Smooth muscle cell (in vitro differentiated cells): Measurements from ENCODE around the gene ANO3. TPM values are rescaled to one million over a fixed set of nuclear protein-coding genes. Genes with fewer than 3 reads are reported as not detected.

ENCODE experiments used
- DNase-seq: peaks from one replicate; lab custom pipeline; 2025; ENCODE audit not compliant: unreplicated experiment; lab: John Stamatoyannopoulos, UW
- H2AFZ ChIP-seq: fragments of 200-600 bp; sonication (generic); 2 replicates; pipeline ENCODE4 v1.6.0; 2016; ENCODE audit warnings: antibody characterized with exemption, low read depth, mild to moderate bottlenecking
- H3F3A ChIP-seq: fragments of 200-600 bp; sonication (generic); 2 replicates; pipeline ENCODE4 v1.6.0; 2017; ENCODE audit warnings: antibody characterized with exemption, low read depth
- H3K27ac ChIP-seq: fragments of 200-600 bp; sonication (generic); 2 replicates; pipeline ENCODE4 v1.5.1; 2016; ENCODE audit warnings: low read depth, mild to moderate bottlenecking
- H3K27me3 ChIP-seq: fragments of 200-600 bp; sonication (generic); 2 replicates; pipeline ENCODE4 v1.6.1; 2016; ENCODE audit warnings: low read depth, mild to moderate bottlenecking
- H3K36me3 ChIP-seq: fragments of 200-600 bp; sonication (generic); 2 replicates; pipeline ENCODE4 v1.5.1; 2016; ENCODE audit warnings: low read depth
- H3K4me1 ChIP-seq: fragments of 200-600 bp; sonication (generic); 2 replicates; pipeline ENCODE4 v1.5.1; 2016; ENCODE audit warnings: low read depth
- H3K4me2 ChIP-seq: fragments of 200-600 bp; sonication (generic); 2 replicates; pipeline ENCODE4 v1.6.0; 2016; ENCODE audit warnings: mild to moderate bottlenecking
- H3K4me3 ChIP-seq: fragments of 200-600 bp; sonication (generic); 2 replicates; pipeline ENCODE4 v1.5.1; 2016; ENCODE audit warnings: mild to moderate bottlenecking
- H3K79me2 ChIP-seq: fragments of 200-600 bp; sonication (generic); 2 replicates; pipeline ENCODE4 v1.6.0; 2016; ENCODE audit warnings: low read depth, mild to moderate bottlenecking
- H3K9ac ChIP-seq: fragments of 200-600 bp; sonication (generic); 2 replicates; pipeline ENCODE4 v1.6.0; 2016; ENCODE audit warnings: low read depth
- H3K9me3 ChIP-seq: fragments of 200-600 bp; sonication (generic); replicated peaks from 2 replicates; pipeline ENCODE4 v1.5.1; 2016; ENCODE audit warnings: low read depth
- H4K20me1 ChIP-seq: fragments of 200-600 bp; sonication (generic); 2 replicates; pipeline ENCODE4 v1.6.0; 2016; ENCODE audit warnings: low read depth
- WGBS: methylation state at CpG from one replicate; pipeline ENCODE4 v1.1.7; 2016; ENCODE audit warnings: low lambda C conversion rate; 5-methylcytosine and 5-hydroxymethylcytosine counted together
- polyA plus RNA-seq: library from polyadenylated mRNA; unstranded; fragments of >200 nt; fragmentation: Nextera tagmentation; extraction: Ambion mirVana; gene quantifications from 2 replicates; pipeline ENCODE4 v1.2.1, GENCODE V29; 2016
- total RNA-seq: library from RNA; depleted of rRNA; stranded (reverse); fragments of >200 nt; gene quantifications from 2 replicates; pipeline ENCODE4 v1.2.3, GENCODE V29; 2014
- TF ChIP-seq, protein P1 (sequence below): fragments of 200-600 bp; sonication (generic); IDR thresholded peaks from 2 replicates; pipeline ENCODE4 v1.5.1; 2017; ENCODE audit warnings: borderline replicate concordance, mild to moderate bottlenecking, antibody characterized with exemption; ENCODE audit not compliant: insufficient read depth, poor library complexity, severe bottlenecking

ANO3 gene
- total and polyA plus RNA-seq, 2 experiments from 2014 or later = 0.13 TPM; not detected in 1

DNA sequence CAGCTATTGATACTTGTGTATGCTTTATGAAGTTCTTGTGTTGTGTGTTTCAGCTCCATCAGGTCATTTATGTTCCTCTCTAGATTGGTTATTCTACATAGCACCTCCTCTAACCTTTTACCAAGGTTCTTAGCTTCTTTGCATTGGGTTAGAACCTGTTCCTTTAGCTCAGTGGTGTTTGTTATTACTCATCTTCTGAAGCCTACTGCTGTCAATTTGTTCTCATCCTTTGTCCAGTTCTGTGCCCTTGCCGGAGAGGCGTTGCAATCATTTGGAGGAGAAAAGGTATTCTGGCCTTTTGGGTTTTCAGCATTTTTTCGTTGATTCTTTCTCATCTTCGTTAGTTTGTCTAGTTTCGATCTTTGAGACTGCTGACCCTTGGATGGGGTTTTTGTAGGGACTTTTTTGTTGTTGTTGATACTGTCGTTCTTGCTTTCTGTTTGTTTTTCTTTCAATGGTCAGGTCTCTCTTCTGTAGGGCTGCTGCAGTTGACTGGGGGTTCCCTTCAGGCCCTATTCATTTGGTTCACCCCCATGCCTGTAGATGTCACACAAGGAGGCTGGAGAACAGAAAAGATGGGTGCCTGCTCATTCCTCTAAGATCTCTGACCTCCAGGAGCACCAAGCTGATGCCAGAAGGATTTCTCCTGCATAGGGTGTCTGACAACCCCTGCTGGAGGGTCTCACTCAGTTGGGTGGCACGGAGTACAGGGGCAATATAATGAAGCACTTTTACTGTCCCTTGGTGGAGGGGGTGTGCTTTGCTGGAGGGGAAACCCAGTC lies 276.0 kb downstream of the ANO3 start:
- no peak overlapping the region for H3K4me2 ChIP-seq
- no peak for DNase-seq
- no peak overlapping the region for H3K4me3 ChIP-seq
- TF ChIP-seq, protein P1, sequence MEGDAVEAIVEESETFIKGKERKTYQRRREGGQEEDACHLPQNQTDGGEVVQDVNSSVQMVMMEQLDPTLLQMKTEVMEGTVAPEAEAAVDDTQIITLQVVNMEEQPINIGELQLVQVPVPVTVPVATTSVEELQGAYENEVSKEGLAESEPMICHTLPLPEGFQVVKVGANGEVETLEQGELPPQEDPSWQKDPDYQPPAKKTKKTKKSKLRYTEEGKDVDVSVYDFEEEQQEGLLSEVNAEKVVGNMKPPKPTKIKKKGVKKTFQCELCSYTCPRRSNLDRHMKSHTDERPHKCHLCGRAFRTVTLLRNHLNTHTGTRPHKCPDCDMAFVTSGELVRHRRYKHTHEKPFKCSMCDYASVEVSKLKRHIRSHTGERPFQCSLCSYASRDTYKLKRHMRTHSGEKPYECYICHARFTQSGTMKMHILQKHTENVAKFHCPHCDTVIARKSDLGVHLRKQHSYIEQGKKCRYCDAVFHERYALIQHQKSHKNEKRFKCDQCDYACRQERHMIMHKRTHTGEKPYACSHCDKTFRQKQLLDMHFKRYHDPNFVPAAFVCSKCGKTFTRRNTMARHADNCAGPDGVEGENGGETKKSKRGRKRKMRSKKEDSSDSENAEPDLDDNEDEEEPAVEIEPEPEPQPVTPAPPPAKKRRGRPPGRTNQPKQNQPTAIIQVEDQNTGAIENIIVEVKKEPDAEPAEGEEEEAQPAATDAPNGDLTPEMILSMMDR = no peak
- WGBS = 88% methylated on average over 7 of the region's 7 CpGs
- no peaks in the 10 kb centered on the region for H3K36me3 ChIP-seq
- H3F3A ChIP-seq = no peaks in the 10 kb centered on the region
- H4K20me1 ChIP-seq = no peaks in the 10 kb centered on the region
- H3K9me3 ChIP-seq = no peaks in the 10 kb centered on the region
- no peak overlapping the region for H2AFZ ChIP-seq
- no peak overlapping the region for H3K27ac ChIP-seq
- no peaks in the 10 kb centered on the region for H3K4me1 ChIP-seq
- no peak overlapping the region for H3K9ac ChIP-seq
- no peaks in the 10 kb centered on the region for H3K79me2 ChIP-seq
- H3K27me3 ChIP-seq = no peaks in the 10 kb centered on the region

DNA sequence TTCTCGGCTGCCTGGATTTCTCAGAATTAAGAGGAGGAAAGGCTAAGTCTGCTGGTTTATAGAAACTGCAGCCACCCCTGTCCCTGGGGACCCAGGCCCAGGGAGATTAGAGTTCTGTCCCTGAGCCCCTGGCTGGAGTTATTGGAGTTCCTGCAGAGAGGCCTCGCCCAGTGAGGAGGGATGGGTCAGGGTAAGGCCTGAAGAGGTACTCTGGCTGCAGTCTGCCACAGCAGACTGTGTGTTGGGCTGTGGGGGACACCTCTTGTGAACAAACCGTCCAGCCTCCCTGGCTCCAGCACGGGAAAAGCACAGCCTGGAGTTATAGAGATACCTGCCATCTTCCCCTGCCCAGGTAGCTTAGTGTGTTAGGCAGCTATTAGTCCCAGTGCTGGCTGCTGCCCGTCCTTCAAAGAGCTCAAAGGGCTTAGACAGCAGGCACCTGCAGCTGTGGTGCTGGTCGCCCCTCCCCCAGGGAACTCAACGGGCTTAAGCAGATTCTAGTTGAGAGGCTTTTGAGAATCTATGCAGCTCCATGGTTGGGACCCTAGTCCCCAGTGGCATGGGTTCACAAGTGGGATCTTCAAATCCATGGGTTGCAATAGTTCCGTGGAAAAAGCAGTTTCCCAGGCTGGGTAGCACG lies 276.7 kb downstream of the ANO3 start:
- Histone ChIP-seq H3K4me3 (no peak overlapping the region), H3K36me3 (no peaks in the 10 kb centered on the region), H3F3A (no peaks in the 10 kb centered on the region), H3K9me3 (no peaks in the 10 kb centered on the region), H3K4me1 (no peaks in the 10 kb centered on the region), H3K4me2 (no peak overlapping the region), H2AFZ (no peak overlapping the region), H3K9ac (no peak overlapping the region), H3K27me3 (no peaks in the 10 kb centered on the region), H3K27ac (no peak overlapping the region), H3K79me2 (no peaks in the 10 kb centered on the region), H4K20me1 (no peaks in the 10 kb centered on the region)
- WGBS = 87% methylated on average over 9 of the region's 9 CpGs
- no peak for DNase-seq
- TF ChIP-seq, protein P1 = no peak

DNA sequence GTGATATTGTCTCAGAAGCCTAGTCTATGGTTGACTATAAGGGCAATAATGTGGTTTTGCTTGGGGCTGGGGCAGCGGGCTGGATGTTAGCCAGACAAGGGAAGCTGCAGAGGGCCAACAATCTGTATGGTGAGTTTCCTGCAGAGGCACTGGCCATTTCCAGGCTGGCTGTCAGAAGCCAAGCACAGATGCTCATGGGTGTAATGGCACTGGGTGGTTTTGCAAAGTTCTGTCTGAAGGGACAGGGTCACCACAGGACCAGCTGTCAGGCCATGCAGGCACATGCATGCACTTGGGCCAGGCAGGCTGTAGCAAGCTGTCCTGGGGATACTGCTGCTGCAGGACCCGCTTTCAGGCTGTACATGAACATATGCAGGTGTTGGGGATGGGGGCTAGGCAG lies 281.8 kb downstream of the ANO3 start:
- TF ChIP-seq, protein P1 = no peak
- 88% methylated on average over 2 of the region's 2 CpGs for WGBS
- H3K79me2 ChIP-seq = no peaks in the 10 kb centered on the region
- no peaks in the 10 kb centered on the region for H3K36me3 ChIP-seq
- H3K4me2 ChIP-seq = no peak overlapping the region
- H3K4me3 ChIP-seq = no peak overlapping the region
- H3K27me3 ChIP-seq = no peaks in the 10 kb centered on the region
- no peak overlapping the region for H3K9ac ChIP-seq
- H3F3A ChIP-seq = no peaks in the 10 kb centered on the region
- H2AFZ ChIP-seq = no peak overlapping the region
- H3K9me3 ChIP-seq = no peaks in the 10 kb centered on the region
- H3K27ac ChIP-seq = no peak overlapping the region
- no peak for DNase-seq
- H4K20me1 ChIP-seq = no peaks in the 10 kb centered on the region
- no peaks in the 10 kb centered on the region for H3K4me1 ChIP-seq
